PC-3 (cell line): ENCODE measurements around the gene SMC1B. TPM values are rescaled to one million over a fixed set of nuclear protein-coding genes. Genes with fewer than 3 reads are reported as not detected.

Source experiments
- ATAC-seq: fragments of 200-7000 bp; cut with Tn5 transposase; 2 replicates; pipeline ENCODE4 v1.9.1; 2020; ENCODE audit warnings: mild to moderate bottlenecking, moderate library complexity
- BruUV-seq: library from RNA; stranded (reverse); fragments of 400-500 nt; replicated peaks from 2 replicates; lab custom pipeline; 2021; lab: Mats Ljungman, UMichigan
- CTCF ChIA-PET: fragments of 300-600 bp; sonication (Branson Sonifier 250); formaldehyde crosslinking; loops from one replicate; lab custom pipeline; 2022; ENCODE audit warnings: antibody characterized with exemption; lab: Charles Lee
- POLR2A ChIA-PET: fragments of 300-600 bp; sonication (Branson Sonifier 250); formaldehyde crosslinking; loops from one replicate; lab custom pipeline; 2022; ENCODE audit warnings: antibody characterized with exemption; ENCODE audit not compliant: unreplicated experiment; lab: Charles Lee
- DNase-seq: peaks from one replicate; pipeline ENCODE4 v3.0.0-alpha.2; 2015
- H2AFZ ChIP-seq: fragments of 300-600 bp; sonication (generic); 2 replicates; pipeline ENCODE4 v1.6.0; 2016; ENCODE audit warnings: antibody characterized with exemption, low read length
- H3F3A ChIP-seq: fragments of 300-600 bp; sonication (generic); one replicate; pipeline ENCODE4 v1.6.0; 2017; ENCODE audit warnings: antibody characterized with exemption, low read length, control low read depth, mild to moderate bottlenecking; ENCODE audit not compliant: unreplicated experiment
- H3K27ac ChIP-seq: fragments of 300-600 bp; sonication (generic); 2 replicates; pipeline ENCODE4 v1.5.1; 2016; ENCODE audit warnings: mild to moderate bottlenecking, low read length
- H3K27me3 ChIP-seq: fragments of 300-600 bp; sonication (generic); 2 replicates; pipeline ENCODE4 v1.6.1; 2016; ENCODE audit warnings: low read length, mixed read lengths
- H3K36me3 ChIP-seq: fragments of 300-600 bp; sonication (generic); 2 replicates; pipeline ENCODE4 v1.6.1; 2016; ENCODE audit warnings: low read depth, mixed run types, low read length, mixed read lengths
- H3K4me1 ChIP-seq: fragments of 300-600 bp; sonication (generic); 2 replicates; pipeline ENCODE4 v1.5.1; 2016; ENCODE audit warnings: low read length; ENCODE audit not compliant: insufficient read depth
- H3K4me2 ChIP-seq: fragments of 300-600 bp; sonication (generic); 2 replicates; pipeline ENCODE4 v1.6.0; 2016; ENCODE audit warnings: low read length
- H3K4me3 ChIP-seq: fragments of 300-600 bp; sonication (generic); 2 replicates; pipeline ENCODE4 v1.5.1; 2016; ENCODE audit warnings: mild to moderate bottlenecking, low read length, mixed read lengths
- H3K79me2 ChIP-seq: fragments of 300-600 bp; sonication (generic); 2 replicates; pipeline ENCODE4 v1.6.1; 2017; ENCODE audit warnings: low read length, mixed read lengths
- H3K9ac ChIP-seq: fragments of 300-600 bp; sonication (generic); 2 replicates; pipeline ENCODE4 v1.6.0; 2016; ENCODE audit warnings: mild to moderate bottlenecking, low read length
- H3K9me2 ChIP-seq: fragments of 300-600 bp; sonication (generic); replicated peaks from 2 replicates; pipeline ENCODE4 v1.6.1; 2016; ENCODE audit warnings: mixed run types, low read length, mixed read lengths
- H3K9me3 ChIP-seq: fragments of 300-600 bp; sonication (generic); 2 replicates; pipeline ENCODE4 v1.6.1; 2016; ENCODE audit warnings: low read length, mixed read lengths
- H4K20me1 ChIP-seq: fragments of 300-600 bp; sonication (generic); 2 replicates; pipeline ENCODE4 v1.6.1; 2016; ENCODE audit warnings: low read length, mixed read lengths
- EZH2 ChIP-seq: fragments of 300-600 bp; sonication (generic); IDR thresholded peaks from one replicate; pipeline ENCODE4 v1.6.1; 2017; ENCODE audit warnings: antibody characterized with exemption, mild to moderate bottlenecking, low read length; ENCODE audit not compliant: unreplicated experiment
- EZH2phosphoT487 ChIP-seq: fragments of 300-600 bp; sonication (generic); IDR thresholded peaks from 2 replicates; pipeline ENCODE4 v1.6.1; 2018; ENCODE audit warnings: mild to moderate bottlenecking, antibody characterized with exemption, low read length, borderline replicate concordance
- intact Hi-C: fragments of 100-400 bp; cut with micrococcal nuclease; formaldehyde crosslinking; loops from 2 replicates; pipeline ENCODE4 v1.9.0; 2023
- total RNA-seq: library from RNA; depleted of rRNA; stranded (reverse); fragments of >200 nt; gene quantifications from 2 replicates; pipeline ENCODE4 v1.2.3, GENCODE V29; 2014
- TF ChIP-seq, protein P1 (sequence below): fragments of 300-600 bp; sonication (generic); conservative IDR thresholded peaks from 2 replicates; pipeline ENCODE4 v1.5.1; 2017; ENCODE audit warnings: antibody characterized with exemption, low read depth, mild to moderate bottlenecking, low read length

The SMC1B gene
- total RNA-seq, 1 experiment from 2014 or later, result 0.04 TPM

DNA sequence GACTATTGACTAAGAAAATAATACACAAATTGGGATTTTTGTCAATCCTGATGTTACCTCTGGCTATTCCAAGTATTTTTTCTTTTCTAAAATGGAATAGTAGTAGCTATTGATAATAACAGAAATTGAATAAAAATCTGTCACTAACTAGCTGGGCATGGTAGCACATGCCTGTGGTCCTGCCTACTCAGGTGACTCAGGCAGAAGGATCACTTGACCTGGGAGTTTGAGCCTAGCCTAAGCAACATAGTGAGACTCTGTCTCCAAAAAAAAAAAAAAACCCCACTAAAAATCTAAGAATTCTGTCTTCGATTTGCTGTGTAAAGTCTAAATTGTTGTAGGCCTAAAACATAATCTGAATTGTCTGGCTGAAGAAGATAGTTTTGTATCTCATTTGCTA is 61.4 kb downstream of the SMC1B start:
- TF ChIP-seq EZH2, result no peak
- TF ChIP-seq EZH2phosphoT487, result no peak
- TF ChIP-seq, protein P1, sequence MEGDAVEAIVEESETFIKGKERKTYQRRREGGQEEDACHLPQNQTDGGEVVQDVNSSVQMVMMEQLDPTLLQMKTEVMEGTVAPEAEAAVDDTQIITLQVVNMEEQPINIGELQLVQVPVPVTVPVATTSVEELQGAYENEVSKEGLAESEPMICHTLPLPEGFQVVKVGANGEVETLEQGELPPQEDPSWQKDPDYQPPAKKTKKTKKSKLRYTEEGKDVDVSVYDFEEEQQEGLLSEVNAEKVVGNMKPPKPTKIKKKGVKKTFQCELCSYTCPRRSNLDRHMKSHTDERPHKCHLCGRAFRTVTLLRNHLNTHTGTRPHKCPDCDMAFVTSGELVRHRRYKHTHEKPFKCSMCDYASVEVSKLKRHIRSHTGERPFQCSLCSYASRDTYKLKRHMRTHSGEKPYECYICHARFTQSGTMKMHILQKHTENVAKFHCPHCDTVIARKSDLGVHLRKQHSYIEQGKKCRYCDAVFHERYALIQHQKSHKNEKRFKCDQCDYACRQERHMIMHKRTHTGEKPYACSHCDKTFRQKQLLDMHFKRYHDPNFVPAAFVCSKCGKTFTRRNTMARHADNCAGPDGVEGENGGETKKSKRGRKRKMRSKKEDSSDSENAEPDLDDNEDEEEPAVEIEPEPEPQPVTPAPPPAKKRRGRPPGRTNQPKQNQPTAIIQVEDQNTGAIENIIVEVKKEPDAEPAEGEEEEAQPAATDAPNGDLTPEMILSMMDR, result no peak
- DNase-seq (no peak), ATAC-seq (no peak)
- intact Hi-C loops, result no loop called here
- no peaks in the 10 kb centered on the region for H4K20me1 ChIP-seq
- POLR2A ChIA-PET, result no interaction called here
- H3K9ac ChIP-seq, result no peak overlapping the region
- no TSS peak for BruUV-seq
- H3K9me3 ChIP-seq, result no peaks in the 10 kb centered on the region
- no peaks in the 10 kb centered on the region for H3K9me2 ChIP-seq
- H3F3A ChIP-seq, result no peaks in the 10 kb centered on the region
- H2AFZ ChIP-seq, result no peak overlapping the region
- H3K79me2 ChIP-seq, result no peaks in the 10 kb centered on the region
- H3K27me3 ChIP-seq, result no peaks in the 10 kb centered on the region
- no peaks in the 10 kb centered on the region for H3K36me3 ChIP-seq
- no peak overlapping the region for H3K4me3 ChIP-seq
- H3K4me1 ChIP-seq, result no peaks in the 10 kb centered on the region
- CTCF ChIA-PET, result no interaction called here
- no peak overlapping the region for H3K27ac ChIP-seq
- H3K4me2 ChIP-seq, result no peak overlapping the region

GRCh38 chr22:45349916-45350315 is 63.5 kb downstream of the SMC1B start:
- H3K4me1 ChIP-seq, result no peaks in the 10 kb centered on the region
- no peaks in the 10 kb centered on the region for H3K79me2 ChIP-seq
- H3F3A ChIP-seq, result no peaks in the 10 kb centered on the region
- H3K27me3 ChIP-seq, result no peaks in the 10 kb centered on the region
- no TSS peak for BruUV-seq
- DNase-seq, result no peak
- H3K4me2 ChIP-seq, result no peak overlapping the region
- no peak overlapping the region for H3K4me3 ChIP-seq
- intact Hi-C loops, result no loop called here
- no peaks in the 10 kb centered on the region for H3K9me2 ChIP-seq
- H2AFZ ChIP-seq, result no peak overlapping the region
- ATAC-seq, result no peak
- H3K27ac ChIP-seq, result no peak overlapping the region
- no peak overlapping the region for H3K9ac ChIP-seq
- H3K9me3 ChIP-seq, result no peaks in the 10 kb centered on the region
- ChIA-PET POLR2A (no interaction called here), CTCF (no interaction called here)
- no peaks in the 10 kb centered on the region for H3K36me3 ChIP-seq
- TF ChIP-seq, protein P1, result no peak
- TF ChIP-seq EZH2phosphoT487 (no peak), EZH2 (no peak)
- H4K20me1 ChIP-seq, result no peaks in the 10 kb centered on the region

DNA sequence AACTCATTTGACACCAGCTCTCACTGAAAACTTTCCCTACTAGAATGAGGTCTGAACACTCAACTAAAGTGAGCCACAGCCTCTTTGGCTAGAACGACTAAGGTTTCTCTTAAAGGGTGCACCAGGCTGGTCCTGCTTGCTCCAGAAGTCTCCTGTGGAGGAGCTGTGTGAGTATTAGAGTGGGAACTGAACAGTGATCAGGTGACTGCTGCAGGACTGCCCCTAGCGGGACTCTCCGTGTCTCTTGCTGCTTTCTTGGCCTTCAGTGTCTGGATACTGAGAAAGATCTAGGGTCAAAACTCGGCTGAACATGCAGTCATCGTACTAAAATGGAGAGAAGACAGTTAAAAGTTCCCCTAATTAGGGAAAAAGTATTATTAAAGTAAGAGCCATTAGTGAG is 69.1 kb downstream of the SMC1B start:
- DNase-seq, result no peak
- no peaks in the 10 kb centered on the region for H3K4me1 ChIP-seq
- no peak overlapping the region for H3K27ac ChIP-seq
- no peak overlapping the region for H2AFZ ChIP-seq
- peaks cover 7% of the 10 kb centered on the region; the same call in 1 of the 2 replicates for H3K36me3 ChIP-seq
- intact Hi-C loops, result no loop called here
- no peaks in the 10 kb centered on the region for H3K9me2 ChIP-seq
- H3F3A ChIP-seq, result no peaks in the 10 kb centered on the region
- ATAC-seq, result no peak
- H3K9ac ChIP-seq, result no peak overlapping the region
- no peak overlapping the region for H3K4me2 ChIP-seq
- TF ChIP-seq EZH2phosphoT487, result no peak
- TF ChIP-seq, protein P1, result no peak
- no peak for TF ChIP-seq EZH2
- CTCF ChIA-PET, result no interaction called here
- H3K79me2 ChIP-seq, result no peaks in the 10 kb centered on the region
- H3K9me3 ChIP-seq, result no peaks in the 10 kb centered on the region
- no TSS peak for BruUV-seq
- H3K27me3 ChIP-seq, result no peaks in the 10 kb centered on the region
- POLR2A ChIA-PET, result no interaction called here
- H4K20me1 ChIP-seq, result no peaks in the 10 kb centered on the region
- no peak overlapping the region for H3K4me3 ChIP-seq
